CD4-positive, CD25-positive, alpha-beta regulatory T cell (primary cell): ENCODE measurements around the gene MORN1. TPM values are rescaled to one million over a fixed set of nuclear protein-coding genes. Genes with fewer than 3 reads are reported as not detected.
"Not testable (repeated sequence)": the region's sequence is repeated elsewhere in the genome, so short reads cannot be mapped to it uniquely, and the experiment has no call there.

ENCODE experiments used
- ATAC-seq, 2 donors: fragments of 150-1000 bp; cut with Tn5 transposase; one replicate each; pipeline ENCODE4 v1.10.0; 2021; ENCODE audit warnings: low read depth in 2 of 2, moderate number of reproducible peaks in 2 of 2, moderate library complexity in 1 of 2
- DNase-seq, 3 donors: peaks; one replicate each; pipeline versions ENCODE4 v3.0.0 to v3.0.0-alpha.2; 2012 to 2022; ENCODE audit warnings: mixed read lengths in 1 of 3
- H3K27ac ChIP-seq: one replicate; pipeline ENCODE4 v1.7.0; 2013; ENCODE audit warnings: mild to moderate bottlenecking, low read length; ENCODE audit not compliant: insufficient read depth, poor library complexity, severe bottlenecking
- H3K27me3 ChIP-seq: one replicate; pipeline ENCODE4 v1.7.0; 2013; ENCODE audit warnings: low read length; ENCODE audit not compliant: control insufficient read depth, insufficient read depth
- H3K36me3 ChIP-seq: one replicate; pipeline ENCODE4 v1.7.0; 2013; ENCODE audit warnings: mild to moderate bottlenecking, low read length, moderate library complexity; ENCODE audit not compliant: control insufficient read depth, insufficient read depth
- H3K4me1 ChIP-seq: 2 replicates; pipeline ENCODE4 v1.7.0; 2013; ENCODE audit warnings: mild to moderate bottlenecking, low read length; ENCODE audit not compliant: insufficient read depth, control insufficient read depth, poor library complexity, severe bottlenecking
- H3K4me3 ChIP-seq: one replicate; pipeline ENCODE4 v1.7.0; 2013; ENCODE audit warnings: low read depth, mild to moderate bottlenecking, low read length, moderate library complexity
- H3K9me3 ChIP-seq, 2 experiments: 1 replicate in 1 of 2; 2 replicates in 1 of 2; pipeline ENCODE4 v1.7.0; 2013; ENCODE audit warnings: low read length in 2 of 2, mild to moderate bottlenecking in 1 of 2, moderate library complexity in 1 of 2; ENCODE audit not compliant: control insufficient read depth in 2 of 2
- H3K27ac Mint-ChIP-seq, 3 donors: one replicate each; pipeline ENCODE4 v1.8.0; 2020 to 2022; ENCODE audit warnings: mild to moderate bottlenecking in 3 of 3, mixed read lengths in 3 of 3, moderate library complexity in 2 of 3
- H3K27me3 Mint-ChIP-seq: one replicate; pipeline ENCODE4 v1.8.0; 2022; ENCODE audit warnings: mild to moderate bottlenecking, mixed read lengths
- H3K36me3 Mint-ChIP-seq: one replicate; pipeline ENCODE4 v1.8.0; 2020; ENCODE audit warnings: mixed read lengths
- H3K4me1 Mint-ChIP-seq, 4 donors: one replicate each; pipeline ENCODE4 v1.8.0; 2020 to 2022; ENCODE audit warnings: mixed read lengths in 4 of 4, mild to moderate bottlenecking in 1 of 4
- H3K4me3 Mint-ChIP-seq, 4 donors: one replicate each; pipeline ENCODE4 v1.8.0; 2020 to 2022; ENCODE audit warnings: mild to moderate bottlenecking in 4 of 4, mixed read lengths in 4 of 4, moderate library complexity in 3 of 4
- H3K9me3 Mint-ChIP-seq, 7 donors: one replicate each; pipeline ENCODE4 v1.8.0; 2020 to 2022; ENCODE audit warnings: mixed read lengths in 7 of 7, mild to moderate bottlenecking in 3 of 7, moderate library complexity in 2 of 7
- polyA plus RNA-seq, 4 donors: library from polyadenylated mRNA; unstranded; fragments of 300-500 nt; fragmentation: Illumina TruSeq; gene quantifications; one replicate each; pipeline ENCODE4 v1.2.3, GENCODE V29; 2021
- total RNA-seq: library from RNA; stranded (reverse); gene quantifications from one replicate; pipeline ENCODE4 v1.2.3, GENCODE V29; 2022

The MORN1 gene
- total RNA-seq (7.3 TPM), polyA plus RNA-seq (1 to 10 TPM; 1.3 to 3.2 (median 2.1) TPM)

DNA sequence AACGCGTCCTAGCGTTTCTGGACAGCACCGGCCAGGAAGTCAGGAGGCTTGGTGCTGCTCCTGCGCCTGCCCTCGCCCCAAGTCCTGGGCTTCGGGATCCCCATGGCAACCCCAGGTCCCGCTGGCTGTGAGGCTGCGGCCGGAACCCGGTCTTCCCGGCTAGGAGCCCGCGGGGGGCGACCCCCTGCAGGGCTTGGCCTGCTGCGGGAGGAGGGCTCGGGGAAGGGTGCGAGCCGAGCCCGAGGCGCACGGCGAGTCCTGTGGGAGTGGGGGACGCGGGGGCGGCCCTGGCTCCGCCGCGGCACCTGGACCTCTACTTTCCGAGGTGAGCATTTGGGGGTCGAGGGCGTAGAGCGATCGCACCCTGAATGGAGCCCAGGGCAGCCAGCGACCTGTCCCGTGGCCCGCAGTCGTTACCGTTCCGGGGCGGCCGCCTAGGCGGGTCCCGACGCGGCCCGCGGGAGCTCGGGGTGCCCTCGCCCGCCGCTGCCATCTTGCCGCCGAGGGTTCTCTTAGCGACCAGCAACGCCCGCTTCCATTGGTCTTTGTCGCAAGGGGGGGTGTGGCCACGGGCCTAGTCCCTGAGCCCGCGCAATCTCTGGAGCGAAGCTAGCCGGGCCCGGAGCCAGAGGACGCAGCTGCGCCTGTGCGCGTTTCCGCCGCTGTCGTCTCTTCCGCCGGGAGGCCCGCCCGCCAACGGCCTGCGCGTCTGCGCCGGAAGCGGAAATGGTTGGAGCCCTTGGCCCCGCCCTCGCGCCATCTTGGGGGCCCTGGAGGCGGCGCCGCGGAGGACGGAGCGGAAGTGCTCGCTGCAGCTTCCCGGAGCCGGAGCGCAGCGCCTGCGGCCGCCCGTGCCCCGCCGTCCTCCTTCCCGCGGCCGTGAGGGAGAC lies at the start of gene MORN1, which contains the start of gene RER1:
Gene MORN1, minus strand, starts transcription at position 514 of the 890 bp plus-strand sequence. Its CDS starts 21 bp downstream, at position 493.
Gene RER1, plus strand, starts transcription at position 801 of the 890 bp plus-strand sequence. CDS start 3,950 bp downstream, outside the sequence.
- Mint-ChIP-seq H3K27ac (peak within 1 kb of the TSS; percentile 90 to 93 (median 91)), H3K9me3 (no peaks in the 10 kb centered on the region), H3K4me1 (peaks cover 0 to 44% (median 25%) of the 10 kb centered on the region in 4 donors), H3K4me3 (peak within 1 kb of the TSS; percentile 92 to 98 (median 94)), H3K36me3 (no peaks in the 10 kb centered on the region), H3K27me3 (no peaks in the 10 kb centered on the region)
- H3K4me1 ChIP-seq = peaks cover 32% of the 10 kb centered on the region
- peak; percentile 96 to 97 for ATAC-seq
- peak within 1 kb of the TSS; percentile 86 for H3K4me3 ChIP-seq
- H3K9me3 ChIP-seq = no peaks in the 10 kb centered on the region
- H3K36me3 ChIP-seq = peaks cover 22% of the 10 kb centered on the region
- H3K27me3 ChIP-seq = no peaks in the 10 kb centered on the region
- peak; percentile 99 to 100 (median 99) for DNase-seq
- H3K27ac ChIP-seq = peak within 1 kb of the TSS; percentile 78

DNA sequence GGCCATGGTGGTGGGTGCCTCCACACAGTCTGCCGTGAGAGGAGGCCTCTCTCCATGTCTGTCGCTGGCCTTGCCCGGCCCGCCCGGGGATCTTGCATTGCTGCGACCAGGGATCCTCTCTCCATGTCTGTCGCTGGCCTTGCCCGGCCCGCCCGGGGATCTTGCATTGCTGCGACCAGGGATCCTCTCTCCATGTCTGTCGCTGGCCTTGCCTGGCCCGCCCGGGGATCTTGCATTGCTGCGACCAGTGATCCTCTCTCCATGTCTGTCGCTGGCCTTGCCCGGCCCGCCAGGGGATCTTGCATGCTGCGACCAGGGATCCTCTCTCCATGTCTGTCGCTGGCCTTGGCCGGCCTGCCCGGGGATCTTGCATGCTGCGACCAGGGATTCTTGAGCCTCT lies 49.0 kb upstream of the MORN1 start:
- H3K27me3 ChIP-seq, H3K4me3 ChIP-seq, H3K4me1 Mint-ChIP-seq, H3K36me3 ChIP-seq, H3K36me3 Mint-ChIP-seq, DNase-seq, H3K9me3 ChIP-seq, H3K4me3 Mint-ChIP-seq, H3K27ac ChIP-seq, H3K27ac Mint-ChIP-seq, ATAC-seq, H3K4me1 ChIP-seq, H3K9me3 Mint-ChIP-seq: not testable (repeated sequence)
- H3K27me3 Mint-ChIP-seq = peaks cover 16% of the 10 kb centered on the region

DNA sequence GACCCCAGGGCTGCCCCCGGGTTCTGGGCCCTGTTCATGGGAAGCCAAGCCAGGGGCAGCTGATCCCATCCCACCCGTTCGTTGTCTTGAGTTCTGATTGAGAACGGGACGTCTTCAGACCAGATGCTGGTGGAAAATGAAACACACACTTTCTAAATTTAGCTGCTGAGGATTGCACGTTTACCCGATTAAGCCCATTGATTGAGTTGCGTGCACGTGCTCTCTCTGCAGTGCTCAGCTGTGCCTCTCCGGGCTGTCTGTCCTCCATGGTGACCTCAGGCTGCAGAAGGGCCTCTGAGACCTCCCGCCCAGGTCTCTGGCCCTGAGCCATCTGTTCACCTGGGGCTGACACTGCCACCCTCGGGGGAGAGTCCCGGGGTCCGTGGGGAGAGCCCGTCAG lies 48.0 kb upstream of the MORN1 start:
- Histone ChIP-seq H3K27me3 (no peaks in the 10 kb centered on the region), H3K4me3 (no peak overlapping the region), H3K36me3 (no peaks in the 10 kb centered on the region), H3K9me3 (no peaks in the 10 kb centered on the region), H3K27ac (no peak overlapping the region), H3K4me1 (peaks cover 8% of the 10 kb centered on the region)
- Mint-ChIP-seq H3K9me3 (no peaks in the 10 kb centered on the region), H3K4me3 (no peak overlapping the region), H3K4me1 (peaks cover 0 to 7% (median 4%) of the 10 kb centered on the region in 4 donors), H3K27me3 (peaks cover 7% of the 10 kb centered on the region), H3K36me3 (no peaks in the 10 kb centered on the region), H3K27ac (peak overlapping the region in 1 of 3 donors; percentile 71)
- no peak for ATAC-seq
- no peak for DNase-seq

DNA sequence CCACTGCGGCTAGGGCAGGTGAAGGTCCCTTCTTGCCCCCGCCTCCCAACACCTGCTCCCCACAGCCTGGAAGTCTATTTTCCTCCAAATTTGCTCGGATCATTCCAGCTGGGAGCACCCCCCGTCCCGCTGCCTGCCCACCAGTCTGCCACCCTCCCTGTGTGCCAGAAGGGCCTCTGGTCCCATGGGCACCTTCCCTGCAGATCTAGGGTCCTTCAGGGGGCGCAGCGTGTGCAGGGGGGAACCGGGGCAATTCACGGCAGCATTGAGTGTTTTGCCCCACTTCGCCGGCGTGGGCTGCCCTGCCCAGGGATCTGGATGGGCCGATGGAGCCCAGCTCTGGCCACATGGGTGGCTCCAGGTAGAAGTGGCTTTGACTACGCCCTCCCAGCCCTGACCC lies 47.3 kb upstream of the MORN1 start:
- Histone ChIP-seq H3K27ac (no peak overlapping the region), H3K4me1 (peaks cover 5% of the 10 kb centered on the region), H3K36me3 (no peaks in the 10 kb centered on the region), H3K27me3 (no peaks in the 10 kb centered on the region), H3K9me3 (no peaks in the 10 kb centered on the region), H3K4me3 (no peak overlapping the region)
- ATAC-seq (no peak), DNase-seq (no peak)
- peaks cover 0 to 7% (median 4%) of the 10 kb centered on the region in 4 donors for H3K4me1 Mint-ChIP-seq
- H3K27ac Mint-ChIP-seq = no peak overlapping the region
- H3K27me3 Mint-ChIP-seq = peaks cover 6% of the 10 kb centered on the region
- no peak overlapping the region for H3K4me3 Mint-ChIP-seq
- H3K9me3 Mint-ChIP-seq = no peaks in the 10 kb centered on the region
- no peaks in the 10 kb centered on the region for H3K36me3 Mint-ChIP-seq

DNA sequence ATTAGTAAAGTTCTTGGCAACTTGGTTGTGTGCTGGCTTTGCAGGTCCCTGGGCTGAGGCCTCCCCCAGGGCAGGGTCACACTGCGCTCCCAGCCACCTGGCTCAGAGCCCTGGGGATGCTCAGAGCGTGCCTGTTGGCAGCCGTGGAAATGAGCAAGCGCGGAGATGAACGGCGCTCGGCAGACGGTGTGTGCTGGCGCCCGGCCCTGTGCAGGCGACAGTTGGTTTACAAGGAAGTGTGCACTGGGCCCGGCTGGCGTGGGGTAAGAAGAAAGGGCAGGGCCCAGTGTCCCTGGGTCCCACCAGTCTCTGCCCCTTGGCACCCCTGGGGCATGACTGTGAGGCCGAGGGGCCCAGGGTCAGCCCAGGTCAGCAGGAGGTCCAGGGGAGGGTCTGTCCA lies 46.7 kb upstream of the MORN1 start:
- Histone ChIP-seq H3K4me1 (peaks cover 2% of the 10 kb centered on the region), H3K27ac (no peak overlapping the region), H3K4me3 (no peak overlapping the region), H3K9me3 (no peaks in the 10 kb centered on the region), H3K36me3 (no peaks in the 10 kb centered on the region), H3K27me3 (no peaks in the 10 kb centered on the region)
- H3K4me1 Mint-ChIP-seq = peaks cover 0 to 7% (median 4%) of the 10 kb centered on the region in 4 donors
- H3K36me3 Mint-ChIP-seq = no peaks in the 10 kb centered on the region
- peak overlapping the region in 1 of 3 donors; percentile 56 for H3K27ac Mint-ChIP-seq
- peaks cover 6% of the 10 kb centered on the region for H3K27me3 Mint-ChIP-seq
- ATAC-seq (no peak), DNase-seq (no peak)
- H3K4me3 Mint-ChIP-seq = no peak overlapping the region
- H3K9me3 Mint-ChIP-seq = no peaks in the 10 kb centered on the region

DNA sequence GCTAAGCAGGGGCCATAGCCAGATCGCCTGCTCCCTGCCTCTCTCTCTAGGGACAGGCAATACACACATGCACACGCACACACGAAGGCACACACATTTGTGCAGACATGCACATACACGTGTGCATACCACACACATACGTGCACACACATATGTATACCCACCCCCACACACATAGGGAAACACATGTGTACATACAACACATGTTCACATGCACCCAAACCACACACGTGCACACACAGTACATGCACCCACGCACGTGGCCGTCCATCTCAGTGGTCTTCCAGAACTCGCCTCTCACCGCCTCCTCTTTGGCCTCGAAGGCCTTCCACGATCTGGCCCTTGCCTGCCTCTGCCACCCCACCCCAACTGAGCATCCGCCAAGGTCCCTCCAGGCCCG lies 46.3 kb upstream of the MORN1 start:
- Mint-ChIP-seq H3K4me3 (no peak overlapping the region), H3K9me3 (no peaks in the 10 kb centered on the region), H3K4me1 (peaks cover 0 to 5% (median 4%) of the 10 kb centered on the region in 4 donors), H3K27me3 (peaks cover 2% of the 10 kb centered on the region), H3K36me3 (no peaks in the 10 kb centered on the region), H3K27ac (peak overlapping the region in 1 of 3 donors; percentile 56)
- H3K4me1 ChIP-seq = no peaks in the 10 kb centered on the region
- DNase-seq (no peak), ATAC-seq (no peak)
- H3K9me3 ChIP-seq = no peaks in the 10 kb centered on the region
- H3K36me3 ChIP-seq = no peaks in the 10 kb centered on the region
- H3K27me3 ChIP-seq = no peaks in the 10 kb centered on the region
- no peak overlapping the region for H3K27ac ChIP-seq
- H3K4me3 ChIP-seq = no peak overlapping the region

DNA sequence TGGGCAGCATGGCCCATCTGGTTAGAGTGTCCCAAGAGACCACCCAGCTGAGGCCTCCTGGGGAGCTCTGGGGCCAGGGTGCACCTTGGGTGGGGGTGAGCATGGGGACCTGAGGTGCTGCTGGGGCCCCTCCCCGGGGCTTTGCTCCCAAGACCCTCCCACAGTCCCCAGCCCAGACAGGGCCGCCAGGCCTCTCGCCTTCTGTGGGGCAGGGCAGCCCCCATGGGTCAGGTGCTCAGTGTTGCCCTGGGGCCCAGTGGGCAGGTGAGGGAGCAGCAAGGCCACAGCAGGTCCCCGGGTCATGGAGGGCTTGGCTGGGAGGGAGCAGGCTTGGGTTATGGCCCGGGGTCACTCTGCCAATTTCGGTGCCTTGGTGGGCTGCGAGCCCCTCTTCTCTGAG lies 45.5 kb upstream of the MORN1 start:
- Histone ChIP-seq H3K27ac (no peak overlapping the region), H3K36me3 (no peaks in the 10 kb centered on the region), H3K4me3 (no peak overlapping the region), H3K9me3 (no peaks in the 10 kb centered on the region), H3K4me1 (no peaks in the 10 kb centered on the region), H3K27me3 (no peaks in the 10 kb centered on the region)
- H3K27me3 Mint-ChIP-seq = no peaks in the 10 kb centered on the region
- ATAC-seq (peak in 1 of 2 donors; percentile 25), DNase-seq (no peak)
- no peak overlapping the region for H3K27ac Mint-ChIP-seq
- H3K4me1 Mint-ChIP-seq = peaks cover 0 to 4% (median 4%) of the 10 kb centered on the region in 4 donors
- H3K9me3 Mint-ChIP-seq = no peaks in the 10 kb centered on the region
- H3K4me3 Mint-ChIP-seq = no peak overlapping the region
- H3K36me3 Mint-ChIP-seq = no peaks in the 10 kb centered on the region
